Measurements from ENCODE around the gene TMEM163. TPM values are rescaled to one million over a fixed set of nuclear protein-coding genes. Genes with fewer than 3 reads are reported as not detected.
"Not testable (repeated sequence)": the region's sequence is repeated elsewhere in the genome, so short reads cannot be mapped to it uniquely, and the experiment has no call there.

TMEM163 gene
- total RNA-seq, 2 donors from 2014 or later, result 16.2 to 27.5 TPM

GRCh38 chr2:134623046-134623445 is 95.8 kb downstream of the TMEM163 start:
- Histone ChIP-seq H3K27ac (no peak overlapping the region), H3K4me1 (no peaks in the 10 kb centered on the region), H3K27me3 (no peaks in the 10 kb centered on the region), H3K36me3 (replicated peaks in 1 of 2; ENCODE audit: insufficient read depth in 1 of 2, low read depth in 2 of 2) (no peaks in the 10 kb centered on the region), H3K9me3 (no peaks in the 10 kb centered on the region), H3K4me3 (no peak overlapping the region)
- intact Hi-C loops (cut with DNase I), result no loop called here
- 89 to 90% methylated on average over 3 of the region's 3 CpGs for WGBS, 2 donors
- DNase-seq, result no peak
- TF ChIP-seq POLR2A (IDR thresholded peaks at IDR 0.05), result no peak
- TF ChIP-seq CTCF (IDR thresholded peaks at IDR 0.05), result no peak
- ATAC-seq, result no peak

- intact Hi-C loops (cut with DNase I), result no loop called here
- Histone ChIP-seq H3K9me3 (no peaks in the 10 kb centered on the region), H3K36me3 (replicated peaks in 1 of 2; ENCODE audit: insufficient read depth in 1 of 2, low read depth in 2 of 2) (no peaks in the 10 kb centered on the region), H3K4me3 (no peak overlapping the region), H3K27ac (no peak overlapping the region), H3K27me3 (no peaks in the 10 kb centered on the region), H3K4me1 (no peaks in the 10 kb centered on the region)
- ATAC-seq, result no peak
- no peak for DNase-seq
- TF ChIP-seq POLR2A (IDR thresholded peaks at IDR 0.05) (no peak), CTCF (IDR thresholded peaks at IDR 0.05) (no peak)
- 79 to 81% methylated on average over 10 of the region's 10 CpGs for WGBS, 2 donors
These were observed 96.7 kb downstream of the TMEM163 start for GRCh38 chr2:134621939-134622705.

- Histone ChIP-seq H3K36me3 (replicated peaks in 1 of 2; ENCODE audit: insufficient read depth in 1 of 2, low read depth in 2 of 2) (no peaks in the 10 kb centered on the region), H3K27ac (no peak overlapping the region), H3K4me3 (no peak overlapping the region), H3K4me1 (no peaks in the 10 kb centered on the region), H3K27me3 (no peaks in the 10 kb centered on the region), H3K9me3 (no peaks in the 10 kb centered on the region)
- DNase-seq (no peak), ATAC-seq (no peak)
- WGBS, 2 donors, result 89 to 96% methylated on average over 4 of the region's 4 CpGs
- intact Hi-C loops (cut with DNase I), result no loop called here
- no peak for TF ChIP-seq POLR2A (IDR thresholded peaks at IDR 0.05)
- TF ChIP-seq CTCF (IDR thresholded peaks at IDR 0.05), result no peak
These were observed 99.5 kb downstream of the TMEM163 start for GRCh38 chr2:134619250-134619649.

GRCh38 chr2:134615480-134615879 is 103.3 kb downstream of the TMEM163 start:
- ATAC-seq; H3K36me3 ChIP-seq (replicated peaks in 1 of 2; ENCODE audit: insufficient read depth in 1 of 2, low read depth in 2 of 2); intact Hi-C loops (cut with DNase I); H3K4me3 ChIP-seq; H3K27ac ChIP-seq; H3K27me3 ChIP-seq; H3K9me3 ChIP-seq; H3K4me1 ChIP-seq: not testable (repeated sequence)
- WGBS, 2 donors, result 81 to 89% methylated on average over 3 of the region's 3 CpGs
- peak in 2 of 4 donors; percentile 13 to 49 for DNase-seq

DNA sequence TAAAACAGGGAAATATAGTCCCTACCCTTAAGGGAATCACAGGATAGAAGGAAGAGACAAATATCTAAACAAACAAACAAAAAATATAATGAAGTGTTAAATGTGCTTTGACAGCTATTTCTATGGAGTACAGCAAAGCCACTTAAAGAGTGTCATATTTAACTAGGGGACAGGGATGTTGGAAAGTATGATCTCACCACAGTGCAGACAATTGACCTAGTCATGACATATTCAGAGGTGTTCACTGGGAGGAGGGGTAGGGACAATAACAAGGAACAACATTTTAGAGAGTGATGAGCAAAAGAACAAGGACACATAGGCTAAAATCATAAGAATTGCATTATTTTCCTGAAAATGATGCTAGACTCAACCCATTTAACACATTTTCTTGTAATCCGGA is 107.5 kb downstream of the TMEM163 start:
- no peak for TF ChIP-seq POLR2A (IDR thresholded peaks at IDR 0.05)
- TF ChIP-seq CTCF (IDR thresholded peaks at IDR 0.05), result no peak
- intact Hi-C loops (cut with DNase I), result no loop called here
- WGBS, 2 donors, result 91 to 100% methylated on average over 1 of the region's 1 CpG
- DNase-seq (no peak), ATAC-seq (no peak)
- H3K27ac ChIP-seq, result no peak overlapping the region
- H3K4me3 ChIP-seq, result no peak overlapping the region
- no peaks in the 10 kb centered on the region for H3K36me3 ChIP-seq (replicated peaks in 1 of 2; ENCODE audit: insufficient read depth in 1 of 2, low read depth in 2 of 2)
- H3K9me3 ChIP-seq, result no peaks in the 10 kb centered on the region
- no peaks in the 10 kb centered on the region for H3K27me3 ChIP-seq
- peaks cover 8% of the 10 kb centered on the region for H3K4me1 ChIP-seq

All from body of pancreas (tissue), 4 donors.